Ascending aorta (tissue), 2 donors: Measurements from ENCODE around the gene TBX22. TPM values are rescaled to one million over a fixed set of nuclear protein-coding genes. Genes with fewer than 3 reads are reported as not detected.
"Not testable (repeated sequence)": the region's sequence is repeated elsewhere in the genome, so short reads cannot be mapped to it uniquely, and the experiment has no call there.

Experiments used
- DNase-seq, 2 donors: peaks; one replicate each; pipeline ENCODE4 v3.0.0-alpha.2; 2019; ENCODE audit warnings: low spot score in 2 of 2
- H3K27ac ChIP-seq, 2 donors: fragments of 200-600 bp; sonication (generic); one replicate each; pipeline ENCODE4 v1.5.1; 2016 to 2017; ENCODE audit warnings: mild to moderate bottlenecking in 1 of 2
- H3K27me3 ChIP-seq: fragments of 200-600 bp; sonication (generic); one replicate; pipeline ENCODE4 v1.5.1; 2017
- H3K36me3 ChIP-seq, 2 donors: fragments of 200-600 bp; sonication (generic); one replicate each; pipeline ENCODE4 v1.5.1; 2016
- H3K4me1 ChIP-seq, 2 donors: fragments of 200-600 bp; sonication (generic); one replicate each; pipeline ENCODE4 v1.5.1; 2016 to 2017; ENCODE audit warnings: mild to moderate bottlenecking in 1 of 2
- H3K4me3 ChIP-seq, 2 donors: fragments of 200-600 bp; sonication (generic); one replicate each; pipeline ENCODE4 v1.5.1; 2016 to 2017; ENCODE audit warnings: mild to moderate bottlenecking in 1 of 2
- H3K9me3 ChIP-seq, 2 donors: fragments of 200-600 bp; sonication (generic); one replicate each; pipeline ENCODE4 v1.5.1; 2016
- CTCF ChIP-seq, 3 experiments: fragments of 200-600 bp in 2 of 3; fragments of 450-650 bp in 1 of 3; sonication (generic) in 2 of 3; IDR thresholded peaks; one replicate each; pipeline ENCODE4 v1.5.1; 2016 to 2019; ENCODE audit warnings: antibody characterized with exemption in 3 of 3, mild to moderate bottlenecking in 1 of 3, moderate library complexity in 1 of 3
- intact Hi-C: fragments of 100-400 bp; cut with DNase I; formaldehyde crosslinking; loops from one replicate; pipeline ENCODE4 v1.15.1; 2023
- total RNA-seq: library from RNA; depleted of rRNA; stranded (reverse); fragments of >200 nt; gene quantifications from one replicate; pipeline ENCODE4 v1.1.0, GENCODE V29; 2016

Gene TBX22
- total RNA-seq, 1 donor from 2014 or later: not detected

DNA sequence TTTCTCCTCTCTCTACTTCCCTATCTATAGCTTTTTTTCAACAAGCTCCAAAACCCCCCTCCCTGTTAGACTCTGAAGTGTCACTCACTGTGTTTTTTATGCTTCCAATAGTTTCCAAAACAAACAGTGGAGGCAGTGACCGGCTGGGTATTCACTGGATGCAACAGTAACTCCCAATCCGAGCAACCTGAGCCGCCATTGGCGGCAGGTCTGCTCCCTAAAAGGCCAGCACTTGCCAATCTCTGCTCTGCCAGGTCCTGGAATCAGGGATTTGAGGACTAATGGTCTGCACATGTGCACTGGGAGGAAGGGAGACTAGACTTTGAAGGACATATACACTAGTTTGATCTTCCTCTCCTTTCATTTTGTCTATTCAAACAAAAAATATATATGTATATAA is 7.1 kb downstream of the TBX22 start:
- Histone ChIP-seq H3K36me3 (no peaks in the 10 kb centered on the region), H3K9me3 (no peaks in the 10 kb centered on the region), H3K27ac (no peak overlapping the region), H3K4me1 (no peaks in the 10 kb centered on the region), H3K27me3 (no peaks in the 10 kb centered on the region), H3K4me3 (no peak overlapping the region)
- TF ChIP-seq CTCF (IDR thresholded peaks at IDR 0.05): no peak
- intact Hi-C loops: no loop called here
- no peak for DNase-seq

DNA sequence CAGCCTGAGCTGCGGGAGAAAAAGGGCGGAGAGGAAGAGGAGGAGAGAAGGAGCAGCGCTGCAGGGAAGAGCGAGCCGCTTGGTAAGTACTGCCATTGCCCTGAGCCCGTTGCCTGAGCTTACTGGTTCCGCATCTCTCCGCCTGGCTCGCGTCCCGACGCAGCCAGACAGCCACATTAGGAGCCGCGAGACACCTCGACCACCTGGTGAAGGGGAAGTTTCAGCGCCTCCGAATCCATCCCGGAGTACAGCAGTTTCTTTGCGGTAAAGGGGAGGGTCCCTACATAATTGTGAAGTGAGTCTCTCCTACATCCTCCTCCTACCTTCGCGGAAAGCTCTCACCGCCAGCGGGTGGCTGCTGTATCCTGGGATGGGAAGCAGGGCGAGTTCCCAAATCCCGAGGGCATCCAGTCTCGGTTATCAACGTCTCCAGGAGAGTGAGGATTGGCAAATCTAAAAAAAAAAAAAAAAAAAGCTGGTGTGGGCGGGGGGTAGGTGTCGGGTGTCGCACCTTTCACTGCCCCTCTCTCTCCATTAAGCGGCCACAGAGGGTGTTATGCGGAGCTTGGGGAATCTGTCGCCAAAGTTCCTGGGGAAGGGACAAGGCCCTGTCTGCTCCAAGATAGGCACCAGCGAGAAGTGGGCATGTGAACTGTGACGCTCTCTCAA is 7.9 kb downstream of the TBX22 start:
- no peak for DNase-seq
- H3K4me3 ChIP-seq: peak overlapping the region in 1 of 2 donors; percentile 57

DNA sequence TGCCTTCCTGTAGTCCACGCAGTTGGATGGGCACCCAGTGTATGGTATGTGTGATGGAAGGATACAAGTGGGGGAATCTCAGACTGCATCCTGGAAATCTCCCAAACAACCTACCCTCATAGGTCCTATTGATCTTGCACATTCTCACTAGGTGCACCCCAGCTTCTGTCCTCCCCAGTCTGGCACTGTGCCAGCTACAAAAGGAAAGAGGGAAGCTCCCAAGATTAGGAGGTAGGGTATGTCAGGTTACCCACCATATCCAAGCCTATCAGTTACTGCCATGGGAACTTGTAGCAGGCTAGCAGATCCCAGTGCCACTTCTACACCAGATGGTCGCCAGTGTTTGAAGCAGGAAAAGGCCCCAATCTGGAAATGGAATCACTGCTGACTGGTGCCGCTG is 11.6 kb downstream of the TBX22 start:
- intact Hi-C loops: no loop called here

More for the DNA sequence above, 7.9 kb downstream of the TBX22 start:
- intact Hi-C loops: no loop called here
- TF ChIP-seq CTCF (IDR thresholded peaks at IDR 0.05): no peak
- Histone ChIP-seq H3K9me3 (no peaks in the 10 kb centered on the region), H3K27ac (no peak overlapping the region), H3K27me3 (no peaks in the 10 kb centered on the region), H3K36me3 (no peaks in the 10 kb centered on the region), H3K4me1 (no peaks in the 10 kb centered on the region)

GRCh38 chrX:80066156-80066555 is 51.6 kb downstream of the TBX22 start:
- intact Hi-C loops: not testable (repeated sequence)

More for the DNA sequence above, 11.6 kb downstream of the TBX22 start:
- H3K36me3 ChIP-seq: no peaks in the 10 kb centered on the region
- no peaks in the 10 kb centered on the region for H3K4me1 ChIP-seq
- H3K27me3 ChIP-seq: no peaks in the 10 kb centered on the region
- no peak for TF ChIP-seq CTCF (IDR thresholded peaks at IDR 0.05)
- H3K4me3 ChIP-seq: no peak overlapping the region
- no peak for DNase-seq
- H3K9me3 ChIP-seq: no peaks in the 10 kb centered on the region
- no peak overlapping the region for H3K27ac ChIP-seq

DNA sequence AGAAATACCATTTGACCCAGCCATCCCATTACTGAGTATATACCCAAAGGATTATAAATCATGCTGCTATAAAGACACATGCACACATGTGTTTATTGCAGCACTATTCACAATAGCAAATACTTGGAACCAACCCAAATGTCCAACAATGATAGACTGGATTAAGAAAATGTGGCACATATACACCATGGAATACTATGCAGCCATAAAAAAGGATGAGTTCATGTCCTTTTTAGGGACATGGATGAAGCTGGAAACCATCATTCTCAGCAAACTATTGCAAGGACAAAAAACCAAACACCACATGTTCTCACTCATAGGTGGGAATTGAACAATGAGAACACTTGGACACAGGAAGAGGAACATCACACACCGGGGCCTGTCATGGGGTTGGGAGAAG is 61.1 kb downstream of the TBX22 start:
- H3K27me3 ChIP-seq, H3K27ac ChIP-seq, H3K4me3 ChIP-seq, H3K36me3 ChIP-seq, intact Hi-C loops, DNase-seq, H3K4me1 ChIP-seq, H3K9me3 ChIP-seq: not testable (repeated sequence)

More at GRCh38 chrX:80066156-80066555, 51.6 kb downstream of the TBX22 start:
- not testable (repeated sequence) for H3K4me3 ChIP-seq, DNase-seq, H3K27me3 ChIP-seq, H3K4me1 ChIP-seq, H3K36me3 ChIP-seq, H3K27ac ChIP-seq
- peaks cover 0 to 33% of the 10 kb centered on the region in 2 donors for H3K9me3 ChIP-seq
